MM.1S (cell line): ENCODE data around the gene UFD1.

ENCODE experiments used
- EZH2 ChIP-seq: fragments of 300-600 bp; sonication (generic); optimal IDR thresholded peaks from 2 replicates; pipeline ENCODE3; 2017; ENCODE audit warnings: low read depth, mild to moderate bottlenecking, antibody characterized with exemption, low read length, mixed read lengths
- EZH2phosphoT487 ChIP-seq: fragments of 300-600 bp; sonication (generic); IDR thresholded peaks from 2 replicates; pipeline ENCODE4 v1.6.1; 2018; ENCODE audit warnings: antibody characterized with exemption, low read length
- TF ChIP-seq, protein P1 (sequence below): fragments of 300-600 bp; sonication (generic); IDR thresholded peaks from 2 replicates; pipeline ENCODE4 v1.5.1; 2016; ENCODE audit warnings: antibody characterized with exemption, low read length, mixed read lengths

DNA sequence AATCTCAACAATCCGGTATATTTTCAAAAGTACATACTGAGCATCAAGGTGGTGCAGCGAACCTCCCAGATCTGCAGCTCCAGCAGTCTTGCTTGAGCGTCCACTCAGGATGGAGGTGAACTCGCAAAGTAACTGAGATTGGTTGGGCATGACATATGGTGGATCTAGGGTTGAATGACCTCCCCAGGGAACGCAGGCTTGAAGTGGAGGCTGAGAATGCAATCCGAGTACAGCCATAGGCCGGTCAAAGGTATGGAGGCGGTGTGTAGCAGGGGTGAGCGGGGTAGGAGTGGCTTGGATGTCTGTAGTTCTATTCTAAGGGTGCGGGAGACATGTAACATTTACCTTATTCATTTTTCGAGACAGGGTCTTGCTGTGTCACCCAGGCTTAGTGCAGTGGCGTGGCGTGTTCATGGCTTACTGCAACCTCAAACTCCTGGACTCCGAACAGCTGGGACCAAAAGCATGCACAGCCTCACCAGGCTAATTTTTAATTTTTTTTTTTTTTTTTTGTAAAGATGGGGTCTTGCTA, 30.9 kb downstream of the UFD1 start:
- TF ChIP-seq EZH2 (no peak), EZH2phosphoT487 (no peak)
- TF ChIP-seq, protein P1, sequence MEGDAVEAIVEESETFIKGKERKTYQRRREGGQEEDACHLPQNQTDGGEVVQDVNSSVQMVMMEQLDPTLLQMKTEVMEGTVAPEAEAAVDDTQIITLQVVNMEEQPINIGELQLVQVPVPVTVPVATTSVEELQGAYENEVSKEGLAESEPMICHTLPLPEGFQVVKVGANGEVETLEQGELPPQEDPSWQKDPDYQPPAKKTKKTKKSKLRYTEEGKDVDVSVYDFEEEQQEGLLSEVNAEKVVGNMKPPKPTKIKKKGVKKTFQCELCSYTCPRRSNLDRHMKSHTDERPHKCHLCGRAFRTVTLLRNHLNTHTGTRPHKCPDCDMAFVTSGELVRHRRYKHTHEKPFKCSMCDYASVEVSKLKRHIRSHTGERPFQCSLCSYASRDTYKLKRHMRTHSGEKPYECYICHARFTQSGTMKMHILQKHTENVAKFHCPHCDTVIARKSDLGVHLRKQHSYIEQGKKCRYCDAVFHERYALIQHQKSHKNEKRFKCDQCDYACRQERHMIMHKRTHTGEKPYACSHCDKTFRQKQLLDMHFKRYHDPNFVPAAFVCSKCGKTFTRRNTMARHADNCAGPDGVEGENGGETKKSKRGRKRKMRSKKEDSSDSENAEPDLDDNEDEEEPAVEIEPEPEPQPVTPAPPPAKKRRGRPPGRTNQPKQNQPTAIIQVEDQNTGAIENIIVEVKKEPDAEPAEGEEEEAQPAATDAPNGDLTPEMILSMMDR: no peak
